IPS DF 6.9 (cell line): ENCODE measurements around the gene RNF4.
"Not testable (repeated sequence)": the region's sequence is repeated elsewhere in the genome, so short reads cannot be mapped to it uniquely, and the experiment has no call there.

ENCODE experiments used
- DNase-seq: peaks from one replicate; pipeline ENCODE4 v3.0.0-alpha.2; 2013; ENCODE audit warnings: low read depth, low spot score
- H3K27ac ChIP-seq: one replicate; pipeline ENCODE4 v1.5.1; 2013; ENCODE audit warnings: low read length, control low read depth
- H3K27me3 ChIP-seq: 2 replicates; pipeline ENCODE4 v1.6.1; 2013; ENCODE audit warnings: mild to moderate bottlenecking, low read length; ENCODE audit not compliant: control insufficient read depth, insufficient read depth
- H3K36me3 ChIP-seq: 2 replicates; pipeline ENCODE4 v1.6.1; 2013; ENCODE audit warnings: low read length; ENCODE audit not compliant: control insufficient read depth, insufficient read depth
- H3K4me1 ChIP-seq: 2 replicates; pipeline ENCODE4 v1.6.1; 2013; ENCODE audit warnings: low read length; ENCODE audit not compliant: control insufficient read depth, insufficient read depth
- H3K4me3 ChIP-seq: 2 replicates; pipeline ENCODE4 v1.5.1; 2013; ENCODE audit warnings: mild to moderate bottlenecking, low read length
- H3K9me3 ChIP-seq: 2 replicates; pipeline ENCODE4 v1.6.1; 2013; ENCODE audit warnings: low read length, inconsistent platforms; ENCODE audit not compliant: control insufficient read depth, insufficient read depth
- WGBS: extraction: QIAGEN DNeasy Blood & Tissue Kit; methylation state at CpG from one replicate; pipeline ENCODE4 v1.1.7; 2013; ENCODE audit warnings: mixed read lengths, missing lambda C conversion rate; ENCODE audit not compliant: insufficient read length, insufficient coverage; 5-methylcytosine and 5-hydroxymethylcytosine counted together

Gene RNF4

DNA sequence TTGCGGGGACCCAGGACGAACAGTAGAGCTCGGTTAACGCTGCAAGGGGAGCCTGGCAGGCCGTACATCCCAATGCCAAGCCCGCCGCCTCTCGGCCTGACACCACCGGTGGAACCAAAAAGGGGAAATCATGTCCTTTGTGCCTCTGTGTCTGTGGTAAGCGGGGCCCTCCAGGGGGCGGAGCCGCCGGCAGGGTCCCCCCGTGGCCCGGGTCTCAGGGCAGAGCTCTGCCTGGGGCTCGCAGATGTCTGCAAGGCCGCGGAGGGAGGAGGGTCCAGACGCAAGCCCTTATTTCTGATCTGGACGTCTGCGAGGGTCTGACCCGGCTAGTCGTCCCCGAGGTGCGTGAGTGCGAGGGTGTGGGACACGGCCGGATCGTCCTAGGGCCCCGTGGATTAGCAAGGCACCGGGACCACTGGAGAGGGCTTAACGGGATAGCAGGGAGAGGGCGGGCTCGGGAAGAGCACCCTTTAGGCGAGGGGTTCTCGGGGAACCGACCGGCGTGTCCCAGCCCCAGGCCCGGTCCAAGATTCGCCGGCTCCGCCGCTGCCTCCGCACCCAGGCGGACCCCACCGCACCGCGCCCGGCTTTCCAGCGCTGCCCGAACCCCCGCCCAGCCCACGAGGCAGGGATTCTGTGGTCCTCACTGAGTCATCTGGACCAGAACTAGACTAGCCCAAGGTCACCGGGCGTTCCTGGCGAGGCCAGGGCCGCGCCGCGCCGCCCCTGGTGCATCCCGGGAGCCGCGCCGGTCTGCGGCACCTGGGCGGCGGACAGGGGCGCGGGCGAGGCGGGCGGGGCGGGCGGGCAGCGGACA lies 66.7 kb downstream of the RNF4 start:
- H3K4me1 ChIP-seq, result no peaks in the 10 kb centered on the region
- H3K9me3 ChIP-seq, result no peaks in the 10 kb centered on the region
- peak overlapping the region; percentile 63 for H3K4me3 ChIP-seq
- no peak overlapping the region for H3K27ac ChIP-seq
- no CpG with 5 or more reads among the region's 77 CpGs for WGBS
- no peaks in the 10 kb centered on the region for H3K36me3 ChIP-seq
- H3K27me3 ChIP-seq, result no peaks in the 10 kb centered on the region
- no peak for DNase-seq

DNA sequence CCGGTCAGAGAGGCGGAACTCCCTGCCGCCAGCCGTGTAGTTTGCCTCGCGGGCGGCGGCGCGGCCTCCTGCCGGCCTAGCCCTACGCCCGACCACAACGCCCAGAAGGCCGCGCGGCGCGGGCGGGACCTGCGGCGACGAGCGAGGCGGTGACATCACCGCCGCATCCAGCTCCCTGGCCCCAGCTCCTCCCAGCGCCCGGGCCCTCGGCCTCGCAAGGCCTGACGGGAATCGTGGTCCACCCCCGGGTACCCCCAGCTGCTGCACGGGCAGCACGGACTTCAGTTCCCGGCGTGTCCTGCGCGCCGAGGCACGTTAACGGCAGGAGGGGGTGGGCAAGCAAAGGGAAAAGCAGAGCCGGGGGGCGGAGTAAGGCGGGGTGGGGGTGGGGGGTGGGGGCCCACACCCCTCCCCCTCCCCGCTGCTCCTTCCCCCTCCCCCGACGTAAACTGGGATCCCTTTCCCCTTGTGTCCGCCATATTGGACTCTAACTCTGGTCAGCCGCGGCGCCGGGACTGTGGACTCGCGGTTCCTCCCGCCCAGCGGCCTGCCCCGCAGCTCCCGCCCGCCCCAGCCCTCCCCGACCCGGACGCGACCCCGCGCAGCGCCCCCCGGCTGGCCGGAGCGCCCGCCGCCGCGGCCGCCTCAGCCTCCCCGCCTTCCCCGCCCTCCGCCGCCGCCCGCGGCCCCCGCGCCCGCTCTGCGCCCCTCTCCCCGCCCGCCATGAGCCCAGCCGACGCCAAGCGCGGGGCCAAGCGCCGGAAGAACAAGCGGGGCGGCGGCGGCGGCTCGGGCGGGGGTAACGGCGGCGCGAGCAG lies 67.5 kb downstream of the RNF4 start, which contains the start of gene FAM193A:
TSS of gene FAM193A (plus strand) at position 455 of the 818 bp plus-strand sequence. CDS start at position 724, 269 bp downstream.
- Histone ChIP-seq H3K27ac (no peak within 1 kb of the TSS), H3K4me1 (no peaks in the 10 kb centered on the region), H3K36me3 (no peaks in the 10 kb centered on the region), H3K9me3 (no peaks in the 10 kb centered on the region), H3K27me3 (no peaks in the 10 kb centered on the region), H3K4me3 (peak within 1 kb of the TSS; percentile 73)
- peak; percentile 96 for DNase-seq
- WGBS, result no CpG with 5 or more reads among the region's 106 CpGs

GRCh38 chr4:2537011-2537830 lies 68.3 kb downstream of the RNF4 start:
- WGBS, result no CpG with 5 or more reads among the region's 103 CpGs
- H3K4me3 ChIP-seq, result peak overlapping the region; percentile 73
- no peaks in the 10 kb centered on the region for H3K9me3 ChIP-seq
- H3K27me3 ChIP-seq, result no peaks in the 10 kb centered on the region
- H3K36me3 ChIP-seq, result no peaks in the 10 kb centered on the region
- no peak for DNase-seq
- H3K4me1 ChIP-seq, result no peaks in the 10 kb centered on the region
- no peak overlapping the region for H3K27ac ChIP-seq

DNA sequence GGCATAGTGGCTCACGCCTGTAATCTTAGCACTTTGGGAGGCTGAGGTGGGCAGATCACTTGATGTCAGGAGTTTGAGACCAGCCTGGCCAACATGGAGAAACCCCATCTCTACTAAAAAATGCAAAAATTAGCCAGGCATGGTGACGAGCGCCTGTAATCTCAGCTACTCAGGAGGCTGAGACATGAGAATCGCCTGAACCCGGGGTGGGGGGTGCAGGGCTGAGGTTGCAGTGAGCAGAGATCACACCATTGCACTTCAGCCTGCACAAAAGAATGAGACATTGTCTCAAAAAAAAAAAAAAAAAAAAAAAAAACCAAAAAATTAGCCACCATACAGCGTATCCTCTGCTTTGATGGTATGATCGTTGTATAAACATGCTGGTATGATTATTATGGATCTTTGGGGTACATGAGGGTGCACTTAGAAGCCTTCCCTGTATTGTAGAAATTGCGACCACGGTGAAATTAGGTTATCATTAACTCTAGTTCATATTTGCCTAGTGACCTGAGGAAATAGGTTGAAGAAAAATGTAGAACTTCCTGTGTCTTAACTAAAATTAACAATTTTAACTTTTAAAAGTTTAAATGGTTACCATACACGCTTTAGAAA lies 74.8 kb downstream of the RNF4 start:
- WGBS, result no CpG with 5 or more reads among the region's 10 CpGs
- DNase-seq, H3K27me3 ChIP-seq, H3K27ac ChIP-seq, H3K4me3 ChIP-seq, H3K4me1 ChIP-seq, H3K36me3 ChIP-seq, H3K9me3 ChIP-seq: not testable (repeated sequence)

DNA sequence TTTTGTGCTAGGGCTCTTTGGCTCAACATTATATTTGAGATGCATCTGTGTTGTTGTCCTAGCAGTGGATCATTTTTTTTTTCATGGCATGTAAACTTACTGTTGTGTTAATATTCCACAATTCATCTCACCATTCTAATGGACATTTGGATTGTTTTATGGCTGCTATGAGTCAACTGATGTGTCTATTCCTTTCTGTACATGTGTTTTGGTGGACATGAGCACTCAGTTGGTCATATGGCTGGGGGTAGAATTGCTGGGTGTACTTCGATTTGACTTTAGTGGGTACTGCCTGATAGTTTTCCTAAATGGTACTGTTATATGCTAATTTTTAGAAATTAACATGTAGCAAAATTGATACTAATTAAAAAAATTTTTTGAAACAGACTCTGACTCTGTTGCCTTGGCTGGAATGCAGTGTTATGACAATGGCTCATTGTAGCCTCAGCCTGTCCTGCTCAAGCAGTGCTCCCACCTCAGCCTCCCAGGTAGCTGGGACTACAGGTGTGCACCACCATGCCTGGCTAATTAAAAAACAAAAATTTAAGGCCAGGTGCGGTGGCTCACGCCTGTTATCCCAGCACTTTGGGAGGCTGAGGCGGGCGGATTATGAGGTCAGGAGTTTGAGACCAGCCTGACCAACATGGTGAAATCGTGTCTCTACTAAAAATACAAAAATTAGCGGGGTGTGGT lies 76.6 kb downstream of the RNF4 start:
- no peak overlapping the region for H3K27ac ChIP-seq
- no peaks in the 10 kb centered on the region for H3K4me1 ChIP-seq
- no peaks in the 10 kb centered on the region for H3K9me3 ChIP-seq
- no peaks in the 10 kb centered on the region for H3K27me3 ChIP-seq
- H3K36me3 ChIP-seq, result no peaks in the 10 kb centered on the region
- DNase-seq, result no peak
- H3K4me3 ChIP-seq, result no peak overlapping the region
- no CpG with 5 or more reads among the region's 7 CpGs for WGBS

GRCh38 chr4:2546286-2546823 lies 77.4 kb downstream of the RNF4 start:
- DNase-seq, result no peak

GRCh38 chr4:2546961-2547691 lies 78.2 kb downstream of the RNF4 start:
- H3K9me3 ChIP-seq, H3K4me1 ChIP-seq, H3K36me3 ChIP-seq, H3K27me3 ChIP-seq, DNase-seq, H3K27ac ChIP-seq, H3K4me3 ChIP-seq: not testable (repeated sequence)
- WGBS, result no CpG with 5 or more reads among the region's 16 CpGs

More at GRCh38 chr4:2546286-2546823, 77.4 kb downstream of the RNF4 start:
- Histone ChIP-seq H3K27me3 (no peaks in the 10 kb centered on the region), H3K4me1 (no peaks in the 10 kb centered on the region), H3K27ac (no peak overlapping the region), H3K9me3 (no peaks in the 10 kb centered on the region), H3K36me3 (no peaks in the 10 kb centered on the region), H3K4me3 (no peak overlapping the region)

DNA sequence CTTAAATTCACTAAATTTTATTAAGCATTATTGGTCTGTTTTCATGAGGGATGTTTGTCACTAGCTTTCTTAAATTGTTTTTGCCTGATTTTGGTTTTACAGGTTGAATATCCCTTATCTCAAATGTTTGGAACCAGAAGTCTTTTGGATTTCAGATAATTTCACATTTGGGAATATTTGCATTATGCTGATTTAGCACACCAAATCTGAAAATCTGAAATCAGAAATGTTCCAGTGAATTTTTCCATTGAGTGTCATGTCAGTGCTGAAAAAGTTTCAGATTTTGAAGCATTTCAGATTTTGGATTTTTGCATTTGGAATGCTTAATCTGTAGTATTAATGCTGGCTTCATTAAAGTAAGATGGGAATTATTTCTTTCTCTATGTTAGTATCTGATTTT lies 82.2 kb downstream of the RNF4 start:
- DNase-seq, result no peak

GRCh38 chr4:2552806-2553205 lies 83.9 kb downstream of the RNF4 start:
- WGBS, result no CpG with 5 or more reads among the region's 11 CpGs
- Histone ChIP-seq H3K36me3 (no peaks in the 10 kb centered on the region), H3K4me1 (no peaks in the 10 kb centered on the region), H3K27ac (no peak overlapping the region), H3K27me3 (no peaks in the 10 kb centered on the region), H3K4me3 (no peak overlapping the region), H3K9me3 (no peaks in the 10 kb centered on the region)
- no peak for DNase-seq

More for the DNA sequence above, 82.2 kb downstream of the RNF4 start:
- Histone ChIP-seq H3K36me3 (no peaks in the 10 kb centered on the region), H3K9me3 (no peaks in the 10 kb centered on the region), H3K27me3 (no peaks in the 10 kb centered on the region), H3K4me1 (no peaks in the 10 kb centered on the region), H3K27ac (no peak overlapping the region), H3K4me3 (no peak overlapping the region)
